ENCODE data around the gene FAM3D.

GRCh38 chr3:58670506-58671135 lies 4.0 kb upstream of the FAM3D start:
- TF ChIP-seq CTCF (IDR thresholded peaks at IDR 0.05) (no peak), POLR2A (IDR thresholded peaks at IDR 0.05) (no peak)
